GM21619 (cell line): Measurements from ENCODE around the gene MXRA7.
"Not testable (repeated sequence)": the region's sequence is repeated elsewhere in the genome, so short reads cannot be mapped to it uniquely, and the experiment has no call there.

ENCODE experiments used
- ATAC-seq: cut with Tn5 transposase; IDR thresholded peaks from one replicate; pipeline ENCODE4 v1.9.1; 2021; ENCODE audit not compliant: unreplicated experiment

MXRA7 gene

GRCh38 chr17:76646712-76647111, 64.1 kb downstream of the MXRA7 start:
- ATAC-seq: no peak

DNA sequence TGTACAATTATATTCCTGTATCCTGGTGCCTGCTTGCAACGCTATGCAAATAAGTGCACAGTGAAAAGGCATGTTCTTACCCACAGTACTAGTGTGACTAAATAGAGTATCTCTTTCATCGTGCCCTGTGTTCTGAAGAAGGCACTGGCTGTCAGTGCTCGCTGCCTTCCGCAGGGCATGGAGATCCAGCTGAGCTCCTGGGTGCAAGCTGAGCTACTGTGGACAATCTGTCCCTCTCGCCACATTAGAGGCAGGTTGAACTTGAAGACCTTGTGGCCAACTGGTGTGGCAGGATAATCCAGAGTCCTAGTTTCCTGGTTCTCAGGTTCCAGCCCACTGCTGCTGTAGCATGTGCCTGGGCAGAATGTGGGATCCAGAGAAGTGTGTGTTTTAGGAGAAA, 65.3 kb downstream of the MXRA7 start:
- no peak for ATAC-seq

- ATAC-seq: no peak
Measured at GRCh38 chr17:76644995-76645394, 65.8 kb downstream of the MXRA7 start.

GRCh38 chr17:76643553-76644148, 67.1 kb downstream of the MXRA7 start, which contains the start of gene ST6GALNAC1:
TSS of gene ST6GALNAC1 (minus strand) at chr17:76643757. CDS start at chr17:76643638, 119 bp downstream.
- no peak for ATAC-seq

GRCh38 chr17:76642994-76643393, 67.8 kb downstream of the MXRA7 start:
- ATAC-seq: no peak

DNA sequence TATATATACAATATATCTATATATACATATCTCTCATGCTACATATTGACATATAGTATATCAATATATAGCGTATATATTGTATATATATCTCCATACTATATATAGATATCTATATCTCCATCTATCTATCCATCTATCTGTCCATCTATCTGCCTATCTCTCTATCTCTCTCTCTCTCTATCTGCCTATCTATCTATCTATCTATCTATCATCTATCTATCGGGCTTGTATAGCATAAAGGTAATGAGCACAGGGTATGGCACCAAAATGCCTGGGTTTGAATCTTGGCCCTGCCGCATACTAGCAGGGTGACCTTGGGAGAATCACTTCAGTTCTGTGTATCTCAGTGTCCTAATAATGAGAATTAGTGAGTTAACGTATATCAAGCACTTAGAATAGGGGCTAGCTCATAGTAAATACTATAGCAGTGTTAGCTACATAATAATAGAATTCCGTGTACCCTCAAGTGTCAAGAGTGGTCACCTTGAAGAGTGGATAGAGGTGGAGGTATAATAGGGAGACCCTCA, 68.7 kb downstream of the MXRA7 start:
- ATAC-seq: no peak

- no peak for ATAC-seq
Measured at GRCh38 chr17:76641501-76641900, 69.3 kb downstream of the MXRA7 start.

DNA sequence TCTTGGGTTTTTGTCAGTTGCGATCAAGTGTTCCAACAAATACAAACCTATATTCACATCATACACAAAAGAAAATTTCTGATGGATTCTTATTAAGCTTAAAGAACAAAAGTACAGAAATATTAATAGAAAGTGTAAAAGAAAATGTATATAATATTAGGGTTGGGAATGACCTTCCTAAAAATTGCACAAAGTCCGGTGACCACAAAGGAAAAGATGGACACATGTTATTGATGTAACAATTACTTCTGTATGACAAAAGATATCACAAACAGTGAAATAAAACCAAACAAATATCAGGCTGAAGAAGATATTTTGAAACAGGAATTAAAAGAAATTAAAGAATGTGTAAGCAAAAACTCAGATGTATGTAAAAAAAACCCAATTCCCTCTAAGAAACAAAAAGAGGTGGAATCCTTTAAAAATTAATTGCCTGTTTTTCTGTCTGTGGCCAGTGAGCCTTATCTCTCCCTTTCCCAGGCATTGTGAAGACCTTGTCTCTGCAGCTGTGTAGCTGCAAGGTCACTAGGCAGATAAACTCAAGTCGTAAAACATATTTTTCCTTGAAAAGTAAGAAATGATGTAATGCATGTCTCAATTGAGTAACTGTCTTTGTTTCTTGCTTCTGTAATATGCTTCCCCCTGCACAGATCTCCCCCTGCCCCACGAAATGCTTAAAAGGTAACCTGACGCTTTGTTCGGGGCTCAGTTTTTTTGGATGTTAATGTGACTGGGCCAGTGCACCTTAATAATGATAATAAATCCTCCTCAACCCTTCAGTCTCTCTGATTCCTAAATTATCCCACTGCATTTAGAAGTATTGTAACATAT, 70.0 kb downstream of the MXRA7 start:
- no peak for ATAC-seq

- no peak for ATAC-seq
Measured at GRCh38 chr17:76638263-76638662, 72.5 kb downstream of the MXRA7 start.

GRCh38 chr17:76636486-76637206, 74.1 kb downstream of the MXRA7 start:
- not testable (repeated sequence) for ATAC-seq

- no peak for ATAC-seq
Measured at GRCh38 chr17:76635659-76636360, 75.0 kb downstream of the MXRA7 start.

- no peak for ATAC-seq
Measured at GRCh38 chr17:76635039-76635438, 75.7 kb downstream of the MXRA7 start.

- no peak for ATAC-seq
Measured at GRCh38 chr17:76633628-76634328, 77.0 kb downstream of the MXRA7 start.

GRCh38 chr17:76631821-76632565, 78.8 kb downstream of the MXRA7 start:
- no peak for ATAC-seq

DNA sequence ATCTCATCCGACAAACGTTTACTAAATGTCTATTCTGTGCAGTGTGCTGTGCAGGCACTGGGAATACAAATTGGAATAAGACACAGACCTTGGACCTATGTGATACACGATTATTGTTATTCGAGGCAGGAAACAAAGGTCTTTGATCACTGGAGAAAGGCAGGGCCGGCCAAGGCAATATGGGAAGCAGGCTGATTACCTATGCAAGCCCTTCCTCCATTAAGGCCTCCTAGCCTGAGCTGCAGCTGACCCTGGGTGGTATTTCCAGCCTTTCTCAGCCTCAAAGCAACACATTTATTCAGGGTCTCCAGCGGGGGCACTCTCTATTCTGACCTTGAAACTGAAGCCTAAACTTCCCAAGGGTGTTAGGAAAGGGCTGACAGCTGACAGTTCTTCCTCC, 80.6 kb downstream of the MXRA7 start:
- no peak for ATAC-seq
